Stimulated activated CD8-positive, alpha-beta memory T cell treated with anti-CD3 and anti-CD28 coated beads, Interleukin-7, amount 100 ng/mL, for 24 hours (primary cell): Measurements from ENCODE around the gene DGKI.
"Not testable (repeated sequence)": the region's sequence is repeated elsewhere in the genome, so short reads cannot be mapped to it uniquely, and the experiment has no call there.

Source experiments
- DNase-seq: peaks from one replicate; pipeline ENCODE4 v3.0.0-alpha.2; 2020; ENCODE audit warnings: low read depth

DGKI gene

GRCh38 chr7:137734221-137734620 is 112.6 kb downstream of the DGKI start:
- no peak for DNase-seq

GRCh38 chr7:137732168-137732567 is 114.6 kb downstream of the DGKI start:
- no peak for DNase-seq

GRCh38 chr7:137731436-137731835 is 115.3 kb downstream of the DGKI start:
- DNase-seq = no peak

- DNase-seq = no peak
Measured at GRCh38 chr7:137728426-137728825, 118.3 kb downstream of the DGKI start.

GRCh38 chr7:137727413-137727812 is 119.4 kb downstream of the DGKI start:
- no peak for DNase-seq

- no peak for DNase-seq
Measured at GRCh38 chr7:137718355-137718754, 128.4 kb downstream of the DGKI start.

GRCh38 chr7:137717811-137718271 is 128.9 kb downstream of the DGKI start:
- no peak for DNase-seq

GRCh38 chr7:137717045-137717444 is 129.7 kb downstream of the DGKI start:
- no peak for DNase-seq

- no peak for DNase-seq
Measured at GRCh38 chr7:137716061-137716460, 130.7 kb downstream of the DGKI start.

GRCh38 chr7:137715533-137715932 is 131.2 kb downstream of the DGKI start:
- no peak for DNase-seq

GRCh38 chr7:137715121-137715520 is 131.7 kb downstream of the DGKI start:
- DNase-seq = no peak

- not testable (repeated sequence) for DNase-seq
Measured at GRCh38 chr7:137706330-137706729, 140.4 kb downstream of the DGKI start.

- DNase-seq = no peak
Measured at GRCh38 chr7:137704723-137705122, 142.1 kb downstream of the DGKI start.

GRCh38 chr7:137703291-137704010 is 143.3 kb downstream of the DGKI start:
- no peak for DNase-seq

GRCh38 chr7:137696988-137697387 is 149.8 kb downstream of the DGKI start:
- no peak for DNase-seq

GRCh38 chr7:137696376-137696775 is 150.4 kb downstream of the DGKI start:
- DNase-seq = no peak

GRCh38 chr7:137695942-137696341 is 150.8 kb downstream of the DGKI start:
- DNase-seq = no peak

- no peak for DNase-seq
Measured at GRCh38 chr7:137695494-137695893, 151.3 kb downstream of the DGKI start.

- no peak for DNase-seq
Measured at GRCh38 chr7:137694405-137694804, 152.4 kb downstream of the DGKI start.

- no peak for DNase-seq
Measured at GRCh38 chr7:137692399-137692798, 154.4 kb downstream of the DGKI start.

- DNase-seq = no peak
Measured at GRCh38 chr7:137691566-137691965, 155.2 kb downstream of the DGKI start.

GRCh38 chr7:137690635-137691034 is 156.1 kb downstream of the DGKI start:
- no peak for DNase-seq

GRCh38 chr7:137689761-137690160 is 157.0 kb downstream of the DGKI start:
- DNase-seq = no peak

- DNase-seq = no peak
Measured at GRCh38 chr7:137687556-137688265, 159.1 kb downstream of the DGKI start.
